ENCODE data around the gene RAB31. TPM values are rescaled to one million over a fixed set of nuclear protein-coding genes. Genes with fewer than 3 reads are reported as not detected.

Gene RAB31
- total RNA-seq, 4 donors from 2014 or later = 13.1 to 18.4 (median 16.9) TPM

DNA sequence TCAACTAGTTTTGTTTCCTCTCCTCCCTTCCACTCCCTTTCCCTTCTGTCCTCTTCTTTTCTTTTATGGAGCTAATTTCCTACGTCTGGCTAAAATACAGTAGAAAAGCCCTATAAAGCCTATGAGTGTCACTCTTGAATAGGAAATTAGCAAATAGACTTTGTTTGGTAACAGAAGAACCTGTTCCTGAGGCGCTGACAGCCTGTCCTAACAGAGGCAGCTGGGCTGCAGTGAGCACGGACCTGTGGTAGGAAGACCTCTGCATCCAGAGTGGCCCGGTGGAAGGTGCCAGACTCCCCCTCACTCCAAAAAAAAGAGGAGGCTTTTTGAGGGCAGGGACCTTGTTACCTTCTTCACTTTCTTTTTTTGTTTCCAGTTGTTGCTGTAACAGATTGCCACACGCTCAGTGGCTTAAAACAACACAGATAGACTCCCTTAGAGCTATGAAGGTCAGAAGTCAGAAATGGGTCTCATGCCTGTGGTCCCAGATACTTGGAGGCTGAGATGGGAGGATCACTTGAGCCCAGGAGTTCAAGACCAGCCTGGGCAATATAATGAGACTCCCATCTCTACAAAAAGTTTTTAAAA is 96.5 kb downstream of the RAB31 start:
- intact Hi-C loops (cut with DNase I; ENCODE audit: low total_unique reads) (loop anchor here (10.0 kb wide), 1 partner anchor 100 kb away; the partner anchor contains the start of gene RAB31), in situ Hi-C loops (cut with MboI; ENCODE audit: low pct_ligation_motif_present in 1 of 4, low pct_unique_long_range_greater_than_20kb in 1 of 4, low sequenced_read_pairs in 3 of 4) (no loop called here)
- WGBS, 2 donors (ENCODE audit: low coverage in 1 of 2) = 33 to 66% methylated on average over 1 to 5 of the region's 5 CpGs
- no peaks in the 10 kb centered on the region for H3K9me3 ChIP-seq
- H3K27me3 ChIP-seq = no peaks in the 10 kb centered on the region
- TF ChIP-seq POLR2A (IDR thresholded peaks at IDR 0.05) (no peak), EP300 (IDR thresholded peaks at IDR 0.05; ENCODE audit: low read depth) (no peak), POLR2AphosphoS5 (IDR thresholded peaks at IDR 0.05) (no peak)
- TF ChIP-seq, protein P1, sequence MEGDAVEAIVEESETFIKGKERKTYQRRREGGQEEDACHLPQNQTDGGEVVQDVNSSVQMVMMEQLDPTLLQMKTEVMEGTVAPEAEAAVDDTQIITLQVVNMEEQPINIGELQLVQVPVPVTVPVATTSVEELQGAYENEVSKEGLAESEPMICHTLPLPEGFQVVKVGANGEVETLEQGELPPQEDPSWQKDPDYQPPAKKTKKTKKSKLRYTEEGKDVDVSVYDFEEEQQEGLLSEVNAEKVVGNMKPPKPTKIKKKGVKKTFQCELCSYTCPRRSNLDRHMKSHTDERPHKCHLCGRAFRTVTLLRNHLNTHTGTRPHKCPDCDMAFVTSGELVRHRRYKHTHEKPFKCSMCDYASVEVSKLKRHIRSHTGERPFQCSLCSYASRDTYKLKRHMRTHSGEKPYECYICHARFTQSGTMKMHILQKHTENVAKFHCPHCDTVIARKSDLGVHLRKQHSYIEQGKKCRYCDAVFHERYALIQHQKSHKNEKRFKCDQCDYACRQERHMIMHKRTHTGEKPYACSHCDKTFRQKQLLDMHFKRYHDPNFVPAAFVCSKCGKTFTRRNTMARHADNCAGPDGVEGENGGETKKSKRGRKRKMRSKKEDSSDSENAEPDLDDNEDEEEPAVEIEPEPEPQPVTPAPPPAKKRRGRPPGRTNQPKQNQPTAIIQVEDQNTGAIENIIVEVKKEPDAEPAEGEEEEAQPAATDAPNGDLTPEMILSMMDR (IDR thresholded peaks at IDR 0.05) = no peak
- no peak for DNase-seq
- no peaks in the 10 kb centered on the region for H3K36me3 ChIP-seq
- H3K4me3 ChIP-seq = no peak overlapping the region
- peaks cover 3 to 26% (median 16%) of the 10 kb centered on the region in 4 donors for H3K4me1 ChIP-seq
- H3K27ac ChIP-seq = peak overlapping the region; percentile 49 to 74 (median 61)

DNA sequence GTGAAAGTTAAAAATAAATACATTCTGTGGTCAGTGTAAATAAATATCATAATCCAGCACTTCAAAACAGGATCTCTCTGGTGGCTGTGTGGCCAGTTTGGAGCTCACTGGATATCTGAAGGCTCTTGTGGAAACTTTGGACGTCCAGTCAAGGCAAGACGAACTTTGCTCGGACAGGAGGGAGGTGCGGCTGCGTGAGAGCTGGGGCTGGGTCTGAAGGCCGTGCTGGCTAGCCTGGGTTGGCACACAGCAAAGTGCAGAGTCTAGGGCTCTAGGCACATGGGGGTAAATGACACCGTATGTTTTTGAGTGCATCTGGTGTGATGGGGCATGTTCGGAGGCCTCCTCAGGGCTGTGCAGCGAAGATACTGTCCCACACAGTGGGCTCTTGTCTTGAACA is 98.8 kb downstream of the RAB31 start:
- DNase-seq = peak; percentile 48
- WGBS, 2 donors (ENCODE audit: low coverage in 1 of 2) = 47 to 80% methylated on average over 3 to 9 of the region's 9 CpGs
- Histone ChIP-seq H3K27ac (peak overlapping the region in 1 of 4 donors; percentile 72), H3K27me3 (no peaks in the 10 kb centered on the region), H3K9me3 (no peaks in the 10 kb centered on the region), H3K36me3 (no peaks in the 10 kb centered on the region), H3K4me3 (no peak overlapping the region), H3K4me1 (peaks cover 3 to 40% (median 16%) of the 10 kb centered on the region in 4 donors)
- TF ChIP-seq, protein P1 (IDR thresholded peaks at IDR 0.05) = no peak
- TF ChIP-seq EP300 (IDR thresholded peaks at IDR 0.05; ENCODE audit: low read depth) = no peak
- no peak for TF ChIP-seq POLR2A (IDR thresholded peaks at IDR 0.05)
- TF ChIP-seq POLR2AphosphoS5 (IDR thresholded peaks at IDR 0.05) = peak in 1 of 3 donors; percentile 14
- intact Hi-C loops (cut with DNase I; ENCODE audit: low total_unique reads) (loop anchor here (10.0 kb wide), 1 partner anchor 102 kb away; the partner anchor contains the start of gene RAB31), in situ Hi-C loops (cut with MboI; ENCODE audit: low pct_ligation_motif_present in 1 of 4, low pct_unique_long_range_greater_than_20kb in 1 of 4, low sequenced_read_pairs in 3 of 4) (no loop called here)

DNA sequence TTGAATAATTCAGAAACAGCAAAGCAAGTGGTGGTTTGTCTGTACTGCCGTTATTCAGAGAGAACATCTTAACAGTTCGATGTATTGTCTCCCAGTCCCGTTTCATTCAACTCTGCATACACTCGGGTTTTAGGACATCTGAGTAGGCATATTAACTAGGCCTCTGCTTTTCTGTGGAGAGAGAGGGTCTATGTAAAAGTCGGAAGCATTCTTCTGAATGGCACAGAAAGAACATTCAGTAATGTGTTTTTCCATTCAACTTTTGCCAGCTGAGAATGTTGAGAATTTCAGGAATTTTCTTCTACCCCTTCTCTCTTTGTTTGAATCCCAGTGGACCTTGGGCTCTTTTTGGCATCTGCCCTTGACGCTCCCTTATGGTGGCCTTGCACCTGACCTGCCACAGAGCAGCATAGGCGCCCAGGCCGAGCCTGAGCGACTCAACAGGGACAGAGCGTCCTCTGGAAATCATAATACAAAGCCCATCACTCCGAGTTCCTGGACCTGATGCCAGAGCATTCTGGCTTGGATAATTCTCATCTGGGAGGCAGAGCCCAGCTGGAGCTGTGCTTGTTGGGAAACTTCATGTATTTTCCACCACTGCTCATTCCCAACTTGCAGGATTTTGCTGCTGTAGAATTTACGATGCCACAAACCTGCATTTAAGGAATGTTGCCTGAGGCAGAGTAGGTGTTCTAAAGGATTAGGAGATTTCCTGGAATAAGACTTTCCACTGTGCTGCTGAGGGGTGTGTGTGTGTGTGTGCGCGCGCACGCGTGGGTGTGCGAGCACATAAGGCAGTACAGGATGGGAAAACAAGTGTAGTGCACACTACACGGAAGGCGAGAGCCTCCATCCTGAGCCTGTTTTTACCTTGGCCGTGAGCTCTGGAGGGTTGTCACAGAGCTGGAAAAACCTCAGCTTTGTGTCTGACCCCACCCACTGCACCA is 100.5 kb downstream of the RAB31 start:
- WGBS, 2 donors (ENCODE audit: low coverage in 1 of 2) = 79 to 83% methylated on average over 14 to 21 of the region's 21 CpGs
- in situ Hi-C loops (cut with MboI; ENCODE audit: low pct_ligation_motif_present in 1 of 4, low pct_unique_long_range_greater_than_20kb in 1 of 4, low sequenced_read_pairs in 3 of 4) (no loop called here), intact Hi-C loops (cut with DNase I; ENCODE audit: low total_unique reads) (loop anchor here (10.0 kb wide), 1 partner anchor 104 kb away; the partner anchor contains the start of gene RAB31)
- no peaks in the 10 kb centered on the region for H3K27me3 ChIP-seq
- no peaks in the 10 kb centered on the region for H3K9me3 ChIP-seq
- H3K27ac ChIP-seq = peak overlapping the region; percentile 50 to 78 (median 64)
- H3K36me3 ChIP-seq = no peaks in the 10 kb centered on the region
- TF ChIP-seq EP300 (IDR thresholded peaks at IDR 0.05; ENCODE audit: low read depth) (peak; percentile 3), POLR2A (IDR thresholded peaks at IDR 0.05) (no peak), POLR2AphosphoS5 (IDR thresholded peaks at IDR 0.05) (peak; percentile 14 to 29 (median 20))
- no peak for DNase-seq
- peaks cover 3 to 36% (median 13%) of the 10 kb centered on the region in 4 donors for H3K4me1 ChIP-seq
- H3K4me3 ChIP-seq = no peak overlapping the region

DNA sequence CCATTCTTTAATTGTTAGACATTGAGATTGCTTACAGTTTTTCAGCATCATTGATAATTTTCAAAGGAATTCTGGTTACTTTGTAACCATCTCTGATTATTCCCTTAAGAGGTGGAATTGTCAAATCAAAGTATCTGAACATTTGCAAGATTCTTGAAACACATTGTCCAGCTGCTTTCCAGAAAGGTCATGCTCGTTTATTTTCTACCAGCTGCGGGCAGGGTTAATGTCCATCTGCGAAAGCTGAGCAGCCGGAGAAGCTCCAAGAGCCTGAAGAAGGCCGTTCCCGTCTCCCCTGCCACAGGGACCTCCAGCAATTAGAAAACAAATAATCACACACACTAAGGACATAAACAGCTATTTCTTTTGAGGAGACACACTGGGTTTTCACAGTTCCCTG is 101.6 kb downstream of the RAB31 start:
- TF ChIP-seq, protein P1 (IDR thresholded peaks at IDR 0.05) = no peak
- TF ChIP-seq EP300 (IDR thresholded peaks at IDR 0.05; ENCODE audit: low read depth) (no peak), POLR2AphosphoS5 (IDR thresholded peaks at IDR 0.05) (no peak), POLR2A (IDR thresholded peaks at IDR 0.05) (no peak)
- in situ Hi-C loops (cut with MboI; ENCODE audit: low pct_ligation_motif_present in 1 of 4, low pct_unique_long_range_greater_than_20kb in 1 of 4, low sequenced_read_pairs in 3 of 4) (no loop called here), intact Hi-C loops (cut with DNase I; ENCODE audit: low total_unique reads) (loop anchor here (10.0 kb wide), 1 partner anchor 105 kb away; the partner anchor contains the start of gene RAB31)
- WGBS, 2 donors (ENCODE audit: low coverage in 1 of 2) = 66% methylated on average over 6 of the region's 6 CpGs; no CpG with 5 or more reads in 1 of the 2 donors
- Histone ChIP-seq H3K9me3 (no peaks in the 10 kb centered on the region), H3K4me3 (no peak overlapping the region), H3K4me1 (peaks cover 0 to 31% (median 5%) of the 10 kb centered on the region in 4 donors), H3K36me3 (no peaks in the 10 kb centered on the region), H3K27ac (peak overlapping the region; percentile 50 to 78 (median 64)), H3K27me3 (no peaks in the 10 kb centered on the region)
- DNase-seq = no peak
